NCI-H446 treated with DMSO at 0.1 percent for 48 hours (cell line): Measurements from ENCODE around the gene GRIP1.
"Not testable (repeated sequence)": the region's sequence is repeated elsewhere in the genome, so short reads cannot be mapped to it uniquely, and the experiment has no call there.

Experiments
- DNase-seq: peaks from one replicate; lab custom pipeline; 2025; lab: John Stamatoyannopoulos, UW

Gene GRIP1

DNA sequence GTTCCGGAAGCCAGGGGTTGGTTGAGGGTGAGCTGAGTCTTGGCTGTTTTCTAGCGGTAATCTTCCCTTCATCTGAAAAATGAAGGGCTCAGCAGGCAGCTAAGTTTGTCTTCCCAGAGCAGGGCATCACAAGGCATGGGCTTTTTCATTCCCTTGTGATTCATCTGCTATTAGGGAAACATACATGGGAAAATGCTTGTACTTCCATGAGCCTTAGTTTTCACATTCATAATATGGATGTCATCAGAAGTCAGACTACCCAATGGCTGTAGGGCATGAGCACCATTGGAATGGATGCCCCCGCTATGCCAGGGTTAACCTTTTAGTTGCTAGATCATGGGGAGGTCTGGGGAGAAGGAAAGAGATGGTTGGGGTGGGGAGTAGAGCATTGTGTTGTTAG, 357.9 kb downstream of the GRIP1 start:
- DNase-seq = no peak

DNA sequence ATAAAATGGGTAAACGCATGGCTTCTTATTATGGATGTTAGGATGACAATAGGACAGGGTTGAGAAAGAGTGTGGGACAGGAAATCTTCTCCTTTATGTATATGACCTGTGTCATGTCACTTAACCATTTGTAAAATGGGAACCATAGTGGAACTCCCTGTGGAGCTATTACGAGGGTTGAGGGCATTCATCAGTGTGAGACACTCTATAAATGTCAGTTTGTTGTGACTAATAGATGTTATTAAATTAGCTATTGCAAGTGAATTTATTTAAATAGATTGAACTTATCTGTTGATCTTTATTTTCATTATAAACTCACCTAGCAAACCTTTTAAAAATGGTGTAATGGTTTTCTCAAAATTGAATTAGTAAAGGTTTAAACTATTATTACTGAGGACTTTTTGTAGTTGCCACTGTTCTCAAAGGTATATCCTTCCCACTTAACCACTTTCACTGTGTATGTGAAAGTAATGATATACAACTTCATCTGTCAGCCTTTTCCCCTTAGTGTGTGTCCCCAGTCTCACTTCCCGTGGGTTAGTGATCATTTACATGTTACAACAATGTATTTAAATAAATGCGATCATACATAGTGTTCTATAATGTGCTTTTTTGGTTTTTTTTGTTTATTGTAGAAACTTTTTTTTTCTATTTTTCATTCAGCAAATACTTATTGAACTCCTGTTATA, 359.5 kb downstream of the GRIP1 start:
- no peak for DNase-seq

DNA sequence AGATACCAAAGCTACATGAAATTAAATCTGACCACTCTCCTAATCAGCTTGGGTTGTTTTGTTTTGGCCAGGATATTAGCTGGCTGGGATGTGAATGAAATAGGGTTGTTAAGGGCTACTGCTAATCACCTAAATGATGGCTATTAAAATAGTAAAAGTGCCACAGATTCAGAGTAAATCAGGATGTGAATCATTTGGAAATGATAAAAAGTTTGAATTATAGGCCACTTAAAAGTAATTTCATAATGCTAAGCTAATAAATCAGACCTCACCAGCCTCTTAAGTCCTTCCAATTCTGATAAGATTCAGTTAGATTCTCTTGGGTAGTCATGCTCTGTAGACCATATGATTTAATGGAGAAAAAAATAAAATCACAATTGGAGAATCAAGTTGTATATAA, 364.6 kb downstream of the GRIP1 start:
- DNase-seq = no peak

DNA sequence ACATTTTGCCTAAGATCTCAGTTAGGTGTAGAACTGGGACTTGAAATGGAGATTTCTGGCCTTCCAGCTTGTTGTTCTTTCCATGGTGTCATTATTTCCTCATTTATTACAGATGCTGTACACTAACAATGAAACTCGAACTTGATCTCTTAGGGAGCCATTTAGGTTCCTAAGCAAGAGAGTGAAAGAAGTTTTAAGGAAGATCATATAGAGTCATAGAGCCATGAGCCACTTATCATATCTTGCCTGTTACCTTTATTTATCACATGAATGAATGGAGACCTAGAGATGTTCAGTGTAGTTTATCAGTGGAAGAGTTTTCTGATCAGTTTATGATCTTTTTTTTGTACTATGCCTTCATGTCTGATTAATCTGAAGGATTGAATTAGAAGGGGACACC, 366.7 kb downstream of the GRIP1 start:
- no peak for DNase-seq

DNA sequence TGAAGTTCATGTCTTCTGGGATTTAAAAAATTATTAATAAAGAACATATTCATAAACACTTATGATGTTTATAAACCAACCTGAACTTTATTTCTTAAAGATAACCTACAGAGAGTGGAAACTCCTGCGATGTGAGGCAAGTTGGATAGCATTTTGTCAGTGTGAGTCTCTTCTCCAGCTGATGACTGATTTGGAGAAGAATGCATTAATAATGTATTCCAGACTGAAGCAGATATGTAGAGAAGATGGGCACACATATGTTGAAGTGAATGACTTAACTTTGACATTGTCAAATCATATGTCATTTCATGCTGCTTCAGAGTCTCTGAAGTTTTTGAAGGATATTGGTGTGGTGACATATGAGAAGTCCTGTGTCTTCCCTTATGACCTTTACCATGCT, 369.3 kb downstream of the GRIP1 start:
- DNase-seq = no peak

DNA sequence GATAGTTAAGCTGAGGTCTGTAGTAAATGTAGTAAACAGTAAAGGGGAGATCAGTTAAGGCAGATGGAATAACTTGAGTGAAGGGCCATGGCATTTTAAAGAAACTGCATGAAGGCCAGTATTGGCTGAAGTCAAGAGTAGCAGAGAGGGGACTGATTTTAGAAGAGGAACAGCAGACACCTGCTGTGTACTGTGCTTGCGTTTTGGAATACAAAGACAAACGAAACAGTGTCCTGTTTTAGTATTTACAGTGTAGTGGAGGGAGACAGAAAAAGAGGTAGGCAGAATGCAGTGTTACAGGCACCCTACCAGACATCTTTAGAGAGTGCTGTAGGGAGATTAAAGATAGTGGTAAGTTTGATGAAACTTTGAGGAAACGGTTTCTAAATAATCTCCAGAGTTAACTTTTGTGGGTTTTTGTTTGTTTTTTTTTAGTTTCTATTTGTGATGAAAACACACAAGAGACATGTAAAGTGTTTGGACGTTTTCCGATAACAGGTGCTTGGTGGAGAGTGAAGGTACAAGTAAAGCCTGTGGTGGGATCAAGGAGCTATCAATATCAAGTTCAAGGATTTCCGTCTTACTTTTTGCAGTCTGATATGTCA, 374.5 kb downstream of the GRIP1 start:
- DNase-seq = no peak

DNA sequence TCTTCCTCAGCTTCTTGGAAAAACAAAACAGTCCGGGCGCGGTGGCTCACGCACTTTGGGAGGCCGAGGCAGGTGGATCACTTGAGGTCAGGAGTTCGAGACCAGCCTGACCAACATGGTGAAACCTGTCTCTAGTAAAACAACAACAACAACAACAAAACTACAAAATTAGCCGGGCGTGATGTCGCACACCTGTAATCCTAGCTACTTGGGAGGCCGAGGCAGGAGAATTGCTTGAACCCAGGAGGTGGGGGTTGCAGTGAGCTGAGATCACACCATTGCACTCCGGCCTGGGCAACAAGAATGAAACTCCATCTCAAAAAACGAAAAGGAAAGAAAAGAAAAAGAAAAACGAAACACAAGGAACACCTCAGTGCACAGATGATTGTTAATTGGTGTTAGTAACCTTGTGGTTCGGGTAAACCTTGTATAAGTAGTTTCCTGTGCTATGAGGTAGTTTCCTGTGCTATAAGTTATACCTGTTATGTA, 375.5 kb downstream of the GRIP1 start:
- DNase-seq = not testable (repeated sequence)

DNA sequence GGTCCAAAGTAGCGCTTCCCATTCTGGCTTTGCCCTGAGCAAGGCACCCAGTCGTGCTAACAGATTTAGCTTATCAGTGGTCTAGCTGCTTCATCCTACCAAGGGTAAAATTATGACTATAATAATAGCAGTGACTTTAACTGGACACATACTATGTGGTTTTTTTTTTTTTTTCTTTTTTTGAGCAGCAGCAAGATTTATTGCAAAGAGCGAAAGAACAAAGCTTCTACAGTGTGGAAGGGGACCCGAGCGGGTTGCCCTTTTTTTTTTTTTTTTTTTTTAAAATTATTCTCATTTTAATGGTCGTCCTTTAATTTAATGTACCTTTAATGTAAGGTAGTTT, 376.1 kb downstream of the GRIP1 start:
- no peak for DNase-seq

DNA sequence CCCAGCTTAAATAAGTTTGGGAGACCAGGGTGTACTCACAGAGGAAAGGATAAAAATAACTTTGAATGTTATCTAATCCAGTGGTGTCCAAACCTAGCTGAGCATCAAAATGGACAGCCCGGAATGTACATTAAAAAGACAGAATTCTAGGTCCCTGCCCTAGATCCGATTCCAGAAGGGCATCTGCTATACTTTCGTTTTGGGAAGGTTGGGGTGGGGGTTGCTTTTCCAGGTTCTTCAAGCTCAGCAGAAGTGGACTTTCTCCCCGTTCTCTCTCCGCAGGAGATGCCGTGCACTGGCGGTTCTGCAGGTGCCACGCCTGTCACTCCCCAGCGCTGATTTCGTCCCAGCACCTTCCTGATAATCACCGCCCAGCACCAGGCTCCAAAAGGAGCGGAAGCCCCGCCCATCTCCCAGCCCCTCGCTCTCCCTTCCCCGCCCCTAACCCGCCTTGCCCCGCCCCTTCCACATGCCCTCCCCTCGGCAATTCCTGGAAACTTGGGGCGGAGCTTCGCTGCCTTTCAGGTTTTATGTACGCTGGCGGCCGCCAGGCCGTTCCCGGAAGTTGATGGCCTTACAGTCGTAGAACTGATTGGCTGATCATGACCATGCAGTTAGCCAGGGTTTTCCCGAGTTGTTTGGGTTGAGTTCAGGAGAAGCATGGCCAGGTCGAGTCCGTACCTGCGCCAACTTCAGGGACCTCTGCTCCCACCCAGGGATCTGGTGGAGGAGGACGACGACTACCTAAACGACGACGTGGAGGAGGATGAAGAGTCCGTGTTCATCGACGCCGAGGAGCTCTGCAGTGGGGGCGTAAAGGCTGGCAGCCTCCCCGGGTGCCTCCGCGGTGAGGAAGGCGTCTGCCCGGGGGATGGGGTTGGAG, 376.7 kb downstream of the GRIP1 start, which contains the start of gene HELB:
Gene HELB (plus strand): TSS at position 550 of the 883 bp plus-strand sequence. CDS start 111 bp downstream, at position 661.
- DNase-seq = peak; percentile 91

DNA sequence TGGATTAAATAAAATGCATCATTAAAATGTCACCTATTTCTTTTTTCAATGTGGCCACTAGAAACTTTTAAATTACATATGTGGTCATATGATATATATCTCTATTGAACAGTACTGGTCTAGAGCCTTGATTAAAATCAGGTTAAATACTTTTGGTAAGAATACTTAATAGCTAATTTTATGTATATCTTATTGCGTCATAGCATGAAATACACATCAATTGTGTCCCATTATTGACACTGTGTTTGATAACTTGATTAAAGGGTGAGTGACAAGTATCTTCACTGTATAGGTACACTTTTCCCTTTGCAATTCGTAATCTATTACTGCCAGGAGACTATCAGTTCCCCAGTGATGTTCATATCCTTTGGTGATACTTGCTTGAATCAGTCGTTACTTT, 381.0 kb downstream of the GRIP1 start:
- DNase-seq = no peak
